IPS-18c (cell line): ENCODE measurements around the gene SYNM.

Source experiments
- H3K4me3 ChIP-seq: 2 replicates; pipeline ENCODE4 v1.7.0; 2013; ENCODE audit warnings: low read depth, mild to moderate bottlenecking, low read length, moderate library complexity; ENCODE audit not compliant: insufficient read depth
- H3K9me3 ChIP-seq: one replicate; pipeline ENCODE4 v1.6.1; 2013; ENCODE audit warnings: mild to moderate bottlenecking, low read length, moderate library complexity; ENCODE audit not compliant: control insufficient read depth, insufficient read depth

SYNM gene

GRCh38 chr15:99127773-99128172, 22.9 kb downstream of the SYNM start:
- Histone ChIP-seq H3K4me3 (no peak overlapping the region), H3K9me3 (peaks cover 2% of the 10 kb centered on the region)

GRCh38 chr15:99128411-99128810, 23.5 kb downstream of the SYNM start:
- H3K4me3 ChIP-seq: no peak overlapping the region
- peaks cover 2% of the 10 kb centered on the region for H3K9me3 ChIP-seq

- no peak overlapping the region for H3K4me3 ChIP-seq
- H3K9me3 ChIP-seq: peaks cover 2% of the 10 kb centered on the region
Measured at GRCh38 chr15:99129644-99130043, 24.8 kb downstream of the SYNM start.

GRCh38 chr15:99130314-99130713, 25.4 kb downstream of the SYNM start:
- no peak overlapping the region for H3K4me3 ChIP-seq
- peaks cover 2% of the 10 kb centered on the region for H3K9me3 ChIP-seq

GRCh38 chr15:99130765-99131440, 26.0 kb downstream of the SYNM start:
- H3K9me3 ChIP-seq: peaks cover 2% of the 10 kb centered on the region
- H3K4me3 ChIP-seq: no peak overlapping the region

- H3K9me3 ChIP-seq: peaks cover 2% of the 10 kb centered on the region
- H3K4me3 ChIP-seq: no peak overlapping the region
Measured at GRCh38 chr15:99131441-99132023, 26.7 kb downstream of the SYNM start.

- Histone ChIP-seq H3K4me3 (no peak overlapping the region), H3K9me3 (peaks cover 2% of the 10 kb centered on the region)
Measured at GRCh38 chr15:99132122-99132521, 27.2 kb downstream of the SYNM start.

GRCh38 chr15:99132634-99133287, 27.9 kb downstream of the SYNM start:
- Histone ChIP-seq H3K4me3 (no peak overlapping the region), H3K9me3 (peaks cover 2% of the 10 kb centered on the region)

- Histone ChIP-seq H3K9me3 (peaks cover 2% of the 10 kb centered on the region), H3K4me3 (no peak overlapping the region)
Measured at GRCh38 chr15:99134317-99134821, 29.5 kb downstream of the SYNM start.

- Histone ChIP-seq H3K9me3 (peaks cover 2% of the 10 kb centered on the region), H3K4me3 (no peak overlapping the region)
Measured at GRCh38 chr15:99135194-99135593, 30.3 kb downstream of the SYNM start.

- Histone ChIP-seq H3K9me3 (no peaks in the 10 kb centered on the region), H3K4me3 (no peak overlapping the region)
Measured at GRCh38 chr15:99137111-99137546, 32.2 kb downstream of the SYNM start.

GRCh38 chr15:99137877-99138276, 33.0 kb downstream of the SYNM start:
- no peak overlapping the region for H3K4me3 ChIP-seq
- H3K9me3 ChIP-seq: no peaks in the 10 kb centered on the region

GRCh38 chr15:99138491-99138982, 33.7 kb downstream of the SYNM start:
- Histone ChIP-seq H3K9me3 (no peaks in the 10 kb centered on the region), H3K4me3 (no peak overlapping the region)

- Histone ChIP-seq H3K4me3 (no peak overlapping the region), H3K9me3 (no peaks in the 10 kb centered on the region)
Measured at GRCh38 chr15:99139276-99139675, 34.4 kb downstream of the SYNM start.

- Histone ChIP-seq H3K9me3 (no peaks in the 10 kb centered on the region), H3K4me3 (no peak overlapping the region)
Measured at GRCh38 chr15:99140590-99140989, 35.7 kb downstream of the SYNM start.

- H3K4me3 ChIP-seq: no peak overlapping the region
- no peaks in the 10 kb centered on the region for H3K9me3 ChIP-seq
Measured at GRCh38 chr15:99141943-99142342, 37.1 kb downstream of the SYNM start.

GRCh38 chr15:99142562-99142961, 37.7 kb downstream of the SYNM start:
- no peak overlapping the region for H3K4me3 ChIP-seq
- H3K9me3 ChIP-seq: no peaks in the 10 kb centered on the region

GRCh38 chr15:99143242-99143641, 38.4 kb downstream of the SYNM start:
- Histone ChIP-seq H3K9me3 (no peaks in the 10 kb centered on the region), H3K4me3 (no peak overlapping the region)
